ENCODE data around the gene BSND. TPM values are rescaled to one million over a fixed set of nuclear protein-coding genes. Genes with fewer than 3 reads are reported as not detected.

BSND gene
- total and polyA plus RNA-seq, 2 experiments from 2014 or later: not detected

DNA sequence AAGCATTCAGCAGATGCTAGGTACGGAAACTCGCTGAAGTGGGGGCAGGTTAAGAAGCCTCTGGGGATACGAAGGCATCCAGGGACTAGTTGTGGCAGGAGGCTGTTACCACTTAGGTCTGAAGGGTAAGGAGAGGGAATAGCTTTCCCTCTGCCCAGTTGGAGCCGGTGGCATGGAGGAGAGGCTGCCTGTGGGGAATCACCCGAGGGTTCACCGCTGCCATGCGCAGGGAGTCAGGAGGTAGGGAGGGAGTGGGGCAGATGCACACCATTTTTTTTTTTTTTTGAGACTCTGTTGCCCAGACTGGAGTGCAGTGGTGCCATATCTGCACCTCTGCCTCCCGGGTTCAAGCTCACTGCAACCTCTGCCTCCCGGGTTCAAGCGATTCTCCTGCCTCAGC lies 46.7 kb downstream of the BSND start:
- no peak for DNase-seq
- Histone ChIP-seq H3K9me3 (ENCODE audit: low read depth) (no peaks in the 10 kb centered on the region), H3K4me1 (ENCODE audit: insufficient read depth) (no peaks in the 10 kb centered on the region), H3K36me3 (ENCODE audit: low read depth) (no peaks in the 10 kb centered on the region), H3F3A (ENCODE audit: insufficient read depth) (no peaks in the 10 kb centered on the region), H3K9ac (no peak overlapping the region), H3K4me3 (no peak overlapping the region), H2AFZ (no peak overlapping the region), H3K27me3 (replicated peaks; ENCODE audit: insufficient read depth) (peaks cover 26% of the 10 kb centered on the region), H3K9me2 (ENCODE audit: insufficient read depth) (no peaks in the 10 kb centered on the region), H4K20me1 (ENCODE audit: insufficient read depth) (no peaks in the 10 kb centered on the region), H3K4me2 (ENCODE audit: unreplicated experiment) (no peak overlapping the region), H3K79me2 (ENCODE audit: insufficient read depth) (no peaks in the 10 kb centered on the region), H3K27ac (no peak overlapping the region)
- 84 to 91% methylated on average over 10 of the region's 10 CpGs for WGBS, 2 experiments (ENCODE audit: low coverage in 1 of 2, low lambda C conversion rate in 2 of 2, missing lambda C conversion rate in 2 of 2)
- in situ Hi-C loops (cut with MboI): no loop called here
- TF ChIP-seq EZH2phosphoT487 (IDR thresholded peaks at IDR 0.05; ENCODE audit: insufficient read depth, low read depth): no peak
- no peak for TF ChIP-seq EZH2 (IDR thresholded peaks at IDR 0.05; ENCODE audit: insufficient read depth, poor library complexity, severe bottlenecking)

DNA sequence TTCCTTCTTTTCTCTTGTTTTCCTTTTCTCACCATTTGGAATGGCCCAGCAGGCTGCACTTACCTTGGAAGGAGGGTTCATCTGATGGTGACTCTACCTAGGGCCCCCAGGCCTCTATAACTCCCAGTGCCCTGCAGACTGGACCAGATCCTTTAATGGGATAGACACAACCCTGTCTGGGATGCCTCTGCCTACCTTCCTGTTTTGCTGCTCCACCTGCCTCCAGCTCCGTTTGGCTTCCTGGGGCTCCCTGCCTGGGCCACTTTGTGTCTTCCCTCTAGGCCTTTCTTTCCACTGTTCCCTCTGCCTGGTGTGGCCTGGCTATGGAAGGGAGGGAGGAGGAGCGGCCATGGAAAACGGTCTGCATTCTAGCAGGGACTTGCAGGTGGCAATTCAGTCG lies 48.1 kb downstream of the BSND start:
- no peaks in the 10 kb centered on the region for H3K79me2 ChIP-seq (ENCODE audit: insufficient read depth)
- H3K9me3 ChIP-seq (ENCODE audit: low read depth): no peaks in the 10 kb centered on the region
- H2AFZ ChIP-seq: no peak overlapping the region
- H3K36me3 ChIP-seq (ENCODE audit: low read depth): no peaks in the 10 kb centered on the region
- no peak overlapping the region for H3K4me2 ChIP-seq (ENCODE audit: unreplicated experiment)
- H3K27ac ChIP-seq: no peak overlapping the region
- in situ Hi-C loops (cut with MboI): no loop called here
- no peak for DNase-seq
- no peak overlapping the region for H3K9ac ChIP-seq
- no peak overlapping the region for H3K4me3 ChIP-seq
- no peaks in the 10 kb centered on the region for H3K9me2 ChIP-seq (ENCODE audit: insufficient read depth)
- no peaks in the 10 kb centered on the region for H3K4me1 ChIP-seq (ENCODE audit: insufficient read depth)
- WGBS, 2 experiments (ENCODE audit: low coverage in 1 of 2, low lambda C conversion rate in 2 of 2, missing lambda C conversion rate in 2 of 2): 68 to 75% methylated on average over 4 of the region's 4 CpGs
- no peaks in the 10 kb centered on the region for H3F3A ChIP-seq (ENCODE audit: insufficient read depth)
- no peak for TF ChIP-seq EZH2phosphoT487 (IDR thresholded peaks at IDR 0.05; ENCODE audit: insufficient read depth, low read depth)
- TF ChIP-seq EZH2 (IDR thresholded peaks at IDR 0.05; ENCODE audit: insufficient read depth, poor library complexity, severe bottlenecking): no peak
- H3K27me3 ChIP-seq (replicated peaks; ENCODE audit: insufficient read depth): peaks cover 11% of the 10 kb centered on the region
- no peaks in the 10 kb centered on the region for H4K20me1 ChIP-seq (ENCODE audit: insufficient read depth)

DNA sequence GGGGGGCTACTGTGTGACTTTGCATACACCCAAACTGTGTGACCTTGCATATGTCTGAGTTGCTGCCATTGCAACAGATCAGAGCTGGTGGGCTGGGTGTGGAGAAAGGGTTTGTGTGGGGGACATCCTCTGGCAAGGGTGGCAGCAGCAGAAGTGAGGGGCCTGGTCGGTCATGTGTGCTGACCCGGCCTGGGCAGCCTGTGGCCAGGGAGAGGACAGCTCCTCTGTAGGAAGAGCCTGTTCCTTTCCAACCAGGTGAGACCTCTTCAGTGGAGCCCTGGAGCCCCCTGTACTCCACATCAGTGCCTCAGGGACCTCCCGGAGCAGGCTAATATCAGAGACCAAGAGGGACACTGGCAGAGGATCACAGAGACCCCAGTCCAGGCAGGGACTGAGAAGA lies 48.9 kb downstream of the BSND start:
- Histone ChIP-seq H3K4me1 (ENCODE audit: insufficient read depth) (no peaks in the 10 kb centered on the region), H3F3A (ENCODE audit: insufficient read depth) (no peaks in the 10 kb centered on the region), H3K9ac (no peak overlapping the region), H3K27ac (no peak overlapping the region), H2AFZ (no peak overlapping the region), H3K4me2 (ENCODE audit: unreplicated experiment) (no peak overlapping the region), H3K36me3 (ENCODE audit: low read depth) (no peaks in the 10 kb centered on the region), H3K4me3 (no peak overlapping the region), H4K20me1 (ENCODE audit: insufficient read depth) (no peaks in the 10 kb centered on the region), H3K79me2 (ENCODE audit: insufficient read depth) (no peaks in the 10 kb centered on the region), H3K9me3 (ENCODE audit: low read depth) (no peaks in the 10 kb centered on the region), H3K9me2 (ENCODE audit: insufficient read depth) (no peaks in the 10 kb centered on the region), H3K27me3 (replicated peaks; ENCODE audit: insufficient read depth) (peaks cover 4% of the 10 kb centered on the region; the same call in 1 of the 2 replicates)
- DNase-seq: no peak
- 84 to 88% methylated on average over 3 of the region's 3 CpGs for WGBS, 2 experiments (ENCODE audit: low coverage in 1 of 2, low lambda C conversion rate in 2 of 2, missing lambda C conversion rate in 2 of 2)
- in situ Hi-C loops (cut with MboI): no loop called here
- TF ChIP-seq EZH2phosphoT487 (IDR thresholded peaks at IDR 0.05; ENCODE audit: insufficient read depth, low read depth): no peak
- no peak for TF ChIP-seq EZH2 (IDR thresholded peaks at IDR 0.05; ENCODE audit: insufficient read depth, poor library complexity, severe bottlenecking)

DNA sequence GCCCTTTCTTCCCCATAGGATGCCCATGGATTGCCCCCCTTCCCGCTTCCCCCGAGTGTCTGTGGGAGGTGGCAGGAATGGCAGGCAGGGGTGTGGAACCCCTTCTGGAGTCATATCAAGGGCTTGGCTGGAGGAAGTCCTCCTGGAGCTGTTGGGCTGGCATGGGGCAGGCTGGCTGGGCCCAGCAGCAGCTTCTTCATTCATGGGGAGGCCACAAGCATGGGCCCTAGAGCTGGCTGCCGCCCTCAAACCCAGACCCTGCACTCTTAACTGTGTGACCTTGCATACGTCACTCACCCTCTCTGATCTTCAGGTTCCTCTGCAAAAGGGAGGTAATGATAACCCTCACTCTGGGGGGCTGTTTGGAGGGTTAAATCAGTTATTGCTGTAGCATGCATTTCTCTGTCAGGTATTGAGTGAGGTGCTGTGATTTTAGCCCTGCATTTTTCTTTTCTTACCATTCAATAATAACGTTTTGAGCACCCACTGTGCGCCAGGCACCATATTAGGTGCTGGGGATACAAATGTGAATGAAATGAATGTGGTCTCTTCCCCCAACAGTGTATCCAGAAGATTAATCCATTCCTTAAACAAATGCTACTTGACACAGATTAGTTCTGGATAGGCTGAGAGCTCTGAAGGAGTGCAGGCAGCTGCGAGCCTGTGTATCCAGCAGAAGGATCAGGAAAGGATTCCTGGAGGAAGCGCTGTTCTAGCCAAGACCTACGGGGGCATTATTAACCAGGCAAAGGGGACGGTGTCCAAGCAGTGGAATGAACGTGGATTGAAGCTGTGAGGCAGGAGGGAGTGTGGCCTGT lies 49.9 kb downstream of the BSND start:
- Histone ChIP-seq H3K27me3 (replicated peaks; ENCODE audit: insufficient read depth) (peaks cover 3% of the 10 kb centered on the region; the same call in 1 of the 2 replicates), H3K36me3 (ENCODE audit: low read depth) (no peaks in the 10 kb centered on the region), H3F3A (ENCODE audit: insufficient read depth) (no peaks in the 10 kb centered on the region), H3K9me3 (ENCODE audit: low read depth) (no peaks in the 10 kb centered on the region), H3K27ac (no peak overlapping the region), H3K79me2 (ENCODE audit: insufficient read depth) (no peaks in the 10 kb centered on the region), H3K4me3 (no peak overlapping the region), H3K9ac (no peak overlapping the region), H2AFZ (no peak overlapping the region), H3K4me2 (ENCODE audit: unreplicated experiment) (no peak overlapping the region), H3K9me2 (ENCODE audit: insufficient read depth) (no peaks in the 10 kb centered on the region), H4K20me1 (ENCODE audit: insufficient read depth) (no peaks in the 10 kb centered on the region), H3K4me1 (ENCODE audit: insufficient read depth) (no peaks in the 10 kb centered on the region)
- TF ChIP-seq EZH2phosphoT487 (IDR thresholded peaks at IDR 0.05; ENCODE audit: insufficient read depth, low read depth) (no peak), EZH2 (IDR thresholded peaks at IDR 0.05; ENCODE audit: insufficient read depth, poor library complexity, severe bottlenecking) (no peak)
- 74 to 79% methylated on average over 11 of the region's 11 CpGs for WGBS, 2 experiments (ENCODE audit: low coverage in 1 of 2, low lambda C conversion rate in 2 of 2, missing lambda C conversion rate in 2 of 2)
- no peak for DNase-seq
- in situ Hi-C loops (cut with MboI): no loop called here

All from GM23248 (cell line).